Myocyte (in vitro differentiated cells): ENCODE results near the gene DOCK2. TPM values are rescaled to one million over a fixed set of nuclear protein-coding genes. Genes with fewer than 3 reads are reported as not detected.
"Not testable (repeated sequence)": the region's sequence is repeated elsewhere in the genome, so short reads cannot be mapped to it uniquely, and the experiment has no call there.

Source experiments
- DNase-seq: peaks from one replicate; pipeline ENCODE4 v3.0.0-alpha.2; 2012; ENCODE audit warnings: low read depth
- total RNA-seq: library from RNA; depleted of rRNA; stranded (reverse); fragments of >200 nt; gene quantifications from 2 replicates; pipeline ENCODE4 v1.2.3, GENCODE V29; 2014

DOCK2 gene
- total RNA-seq, 1 donor from 2014 or later = 0.08 TPM

- DNase-seq = no peak
These were observed 443.1 kb downstream of the DOCK2 start for GRCh38 chr5:170080217-170080616.

GRCh38 chr5:170080786-170081445 lies 443.8 kb downstream of the DOCK2 start:
- DNase-seq = no peak

- DNase-seq = no peak
These were observed 444.5 kb downstream of the DOCK2 start for GRCh38 chr5:170081616-170082015.

- DNase-seq = no peak
These were observed 445.6 kb downstream of the DOCK2 start for GRCh38 chr5:170082701-170083100.

GRCh38 chr5:170087168-170087817 lies 450.2 kb downstream of the DOCK2 start:
- no peak for DNase-seq

GRCh38 chr5:170092455-170093101 lies 455.5 kb downstream of the DOCK2 start:
- DNase-seq = no peak

- not testable (repeated sequence) for DNase-seq
These were observed 457.3 kb downstream of the DOCK2 start for GRCh38 chr5:170094329-170094728.

- no peak for DNase-seq
These were observed 458.6 kb downstream of the DOCK2 start for GRCh38 chr5:170095646-170096045.

- no peak for DNase-seq
These were observed 460.9 kb downstream of the DOCK2 start for GRCh38 chr5:170097934-170098333.

- DNase-seq = peak; percentile 74
These were observed 463.2 kb downstream of the DOCK2 start for GRCh38 chr5:170100066-170100943.

GRCh38 chr5:170103447-170103846 lies 466.4 kb downstream of the DOCK2 start:
- no peak for DNase-seq

GRCh38 chr5:170104299-170104698 lies 467.2 kb downstream of the DOCK2 start:
- no peak for DNase-seq

- DNase-seq = no peak
These were observed 467.6 kb downstream of the DOCK2 start for GRCh38 chr5:170104710-170105109.

- DNase-seq = no peak
These were observed 468.9 kb downstream of the DOCK2 start, which contains the start of gene FOXI1 for GRCh38 chr5:170105642-170106611. FOXI1 (plus strand) TSS chr5:170105897; CDS start chr5:170105958, 61 bp downstream.

- DNase-seq = no peak
These were observed 470.6 kb downstream of the DOCK2 start for GRCh38 chr5:170107674-170108073.

GRCh38 chr5:170108266-170108785 lies 471.3 kb downstream of the DOCK2 start:
- no peak for DNase-seq

- no peak for DNase-seq
These were observed 472.3 kb downstream of the DOCK2 start for GRCh38 chr5:170109059-170110031.

GRCh38 chr5:170110403-170111087 lies 473.5 kb downstream of the DOCK2 start:
- DNase-seq = no peak
